Sigmoid colon (tissue), 3 donors: ENCODE measurements around the gene NFATC2IP.

Experiments used
- CTCF ChIP-seq, 4 experiments: fragments of 450-650 bp in 3 of 4; fragments of 200-600 bp in 1 of 4; IDR thresholded peaks; one replicate each; pipeline ENCODE4 v1.5.1; 2016 to 2019; ENCODE audit warnings: antibody characterized with exemption in 4 of 4, mild to moderate bottlenecking in 3 of 4, moderate library complexity in 2 of 4
- POLR2A ChIP-seq, 2 donors: fragments of 450-650 bp; IDR thresholded peaks; one replicate each; pipeline ENCODE4 v1.6.1; 2016; ENCODE audit warnings: antibody characterized with exemption in 2 of 2, mild to moderate bottlenecking in 2 of 2, moderate library complexity in 2 of 2

- TF ChIP-seq POLR2A (IDR thresholded peaks at IDR 0.05) (no peak), CTCF (IDR thresholded peaks at IDR 0.05) (no peak)
These were observed 32.2 kb downstream of the NFATC2IP start for GRCh38 chr16:28982949-28983348.
